ENCODE measurements around the gene STK11.
A peak's percentile ranks its signal among the peaks of the same experiment; 100 is the strongest.
"Not testable (repeated sequence)": the region's sequence is repeated elsewhere in the genome, so short reads cannot be mapped to it uniquely, and the experiment has no call there.

The STK11 gene

DNA sequence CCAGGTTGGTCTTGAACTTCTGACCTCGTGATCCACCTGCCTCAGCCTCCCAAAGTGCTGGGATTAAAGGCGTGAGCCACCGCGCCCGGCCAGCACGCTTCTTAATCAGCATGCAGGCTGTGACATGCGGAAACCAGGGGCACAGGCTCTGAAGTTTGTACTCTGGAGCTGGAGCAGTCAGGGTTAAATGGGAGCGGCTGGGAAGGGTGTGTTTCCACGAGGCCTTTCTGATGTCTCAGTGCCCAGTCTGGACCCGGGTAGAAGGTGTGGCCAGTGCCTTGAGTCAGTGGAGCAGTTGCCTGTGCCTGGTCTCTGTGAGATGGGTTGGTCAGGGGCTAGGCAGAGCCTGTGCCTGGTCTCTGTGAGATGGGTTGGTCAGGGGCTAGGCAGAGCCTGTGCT, 3.3 kb downstream of the STK11 start:
- not testable (repeated sequence) for DNase-seq (ENCODE audit: low read depth in 3 of 3)

- no peak for DNase-seq (ENCODE audit: low read depth in 3 of 3)
Observed at GRCh38 chr19:1210227-1210538, 4.6 kb downstream of the STK11 start.

- DNase-seq (ENCODE audit: low read depth in 3 of 3) = no peak
Observed at GRCh38 chr19:1211494-1212234, 6.1 kb downstream of the STK11 start.

DNA sequence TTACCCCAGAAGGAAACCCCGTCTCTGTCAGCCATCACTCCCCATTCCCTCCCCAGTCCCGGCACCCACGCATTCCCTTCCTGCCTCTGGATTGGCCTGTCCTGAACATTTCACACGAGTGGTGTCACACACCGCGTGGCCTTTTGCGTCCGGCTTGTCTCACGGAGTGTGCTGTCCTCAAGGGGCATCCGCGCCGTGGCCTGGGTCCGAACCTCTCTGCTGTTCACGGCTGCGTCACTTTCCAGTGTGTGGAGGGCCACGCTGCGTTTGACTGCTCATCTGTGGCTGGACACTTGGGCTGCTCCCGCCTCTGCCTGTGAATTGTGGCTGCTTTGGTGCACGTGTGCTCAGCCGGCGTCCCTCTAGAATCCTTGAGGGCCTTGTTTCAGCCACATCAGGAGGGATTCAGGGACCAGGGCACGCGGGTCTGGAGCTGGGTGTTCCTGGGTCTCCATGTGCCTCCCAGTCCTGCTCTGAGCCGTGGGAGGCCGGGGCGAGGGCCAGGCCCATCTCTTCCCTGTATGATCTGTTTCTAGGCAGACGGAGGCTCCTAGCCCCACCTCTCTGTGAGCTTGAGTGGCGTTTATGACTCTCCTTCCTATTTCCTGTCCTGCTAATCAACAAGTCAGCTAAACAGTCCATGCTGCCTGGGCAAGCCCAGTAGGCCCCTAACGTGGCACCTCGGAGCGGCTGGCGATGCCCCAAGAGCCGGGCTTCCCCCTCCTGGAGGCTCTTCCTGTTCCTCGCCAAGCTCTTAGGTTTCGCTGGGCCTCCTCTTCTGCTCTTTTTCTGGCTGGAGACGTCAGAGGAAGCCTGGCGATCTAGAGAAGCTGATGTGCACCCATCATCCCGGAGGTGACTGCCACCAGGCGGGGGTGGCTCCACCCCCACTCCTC, 8.1 kb downstream of the STK11 start:
- peak in 1 of 3 experiments; percentile 50 for DNase-seq (ENCODE audit: low read depth in 3 of 3)

DNA sequence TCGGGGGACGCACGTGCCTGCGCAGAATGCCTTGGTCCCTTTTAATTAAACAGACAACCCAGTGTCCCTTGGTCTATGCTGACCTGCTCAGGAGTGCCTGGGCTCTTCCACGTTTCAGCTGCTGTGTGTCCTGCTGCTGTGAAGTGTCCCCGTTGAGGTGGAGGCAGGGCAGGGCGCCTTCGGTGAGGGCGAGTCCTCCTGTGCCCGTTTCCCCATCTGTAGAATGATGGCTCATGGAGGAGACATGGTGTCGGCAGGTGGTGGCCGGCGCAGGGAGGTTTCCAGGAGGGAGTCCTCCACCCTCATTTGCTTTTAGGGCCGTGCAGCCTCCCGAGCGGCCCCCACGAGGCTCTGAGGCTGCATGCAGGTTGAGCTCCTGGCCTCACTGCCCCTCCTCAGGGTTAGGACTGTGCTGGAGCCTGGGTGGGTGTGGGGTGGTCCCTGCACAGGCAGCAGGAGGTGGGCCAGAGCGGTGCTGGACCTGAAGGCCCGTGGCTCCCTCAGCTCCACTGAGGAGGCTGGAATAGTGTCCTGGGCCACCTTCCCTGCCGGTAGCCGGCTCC, 8.8 kb downstream of the STK11 start:
- no peak for DNase-seq (ENCODE audit: low read depth in 3 of 3)

GRCh38 chr19:1214862-1215731, 9.5 kb downstream of the STK11 start:
- no peak for DNase-seq (ENCODE audit: low read depth in 3 of 3)

DNA sequence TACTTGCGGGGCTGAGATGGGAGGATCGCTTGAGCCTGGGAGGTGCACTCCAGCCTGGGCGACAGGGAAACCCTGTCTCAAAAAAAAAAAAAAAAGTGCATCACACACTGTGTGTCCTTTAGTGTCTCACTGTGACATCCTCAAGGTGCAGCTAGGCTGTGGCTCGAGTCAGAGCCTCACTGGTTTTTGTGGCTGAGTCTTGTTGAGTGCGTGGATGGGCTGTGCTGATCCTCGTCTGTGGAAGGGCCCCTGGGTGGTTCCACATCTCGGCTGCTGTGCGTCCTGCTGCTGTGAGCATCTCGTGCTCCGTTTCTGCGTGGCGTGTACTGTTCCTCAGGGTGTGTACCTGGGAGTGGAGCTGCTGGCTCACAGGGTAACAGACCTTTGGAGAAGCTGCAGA, 11.2 kb downstream of the STK11 start:
- DNase-seq (ENCODE audit: low read depth in 3 of 3) = no peak

DNA sequence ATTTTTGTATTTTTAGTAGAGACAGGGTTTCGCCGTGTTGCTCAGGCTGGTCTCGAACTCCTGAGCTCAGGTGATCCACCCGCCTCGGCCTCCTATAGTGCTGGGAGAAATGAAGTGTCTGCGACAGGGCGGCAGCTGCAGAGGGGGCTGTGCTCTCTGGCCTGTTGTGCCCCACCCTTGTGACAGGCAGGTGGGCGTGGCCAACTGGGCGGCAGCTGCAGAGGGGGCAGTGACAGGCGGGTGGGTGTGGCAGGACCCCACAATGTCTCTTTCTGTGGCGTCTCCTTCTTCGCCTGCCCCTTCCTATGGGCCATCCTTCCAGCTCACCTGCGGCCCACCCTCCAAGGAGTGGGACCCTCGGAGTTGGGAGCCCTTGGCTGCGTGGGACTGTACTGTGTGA, 11.8 kb downstream of the STK11 start:
- no peak for DNase-seq (ENCODE audit: low read depth in 3 of 3)

DNA sequence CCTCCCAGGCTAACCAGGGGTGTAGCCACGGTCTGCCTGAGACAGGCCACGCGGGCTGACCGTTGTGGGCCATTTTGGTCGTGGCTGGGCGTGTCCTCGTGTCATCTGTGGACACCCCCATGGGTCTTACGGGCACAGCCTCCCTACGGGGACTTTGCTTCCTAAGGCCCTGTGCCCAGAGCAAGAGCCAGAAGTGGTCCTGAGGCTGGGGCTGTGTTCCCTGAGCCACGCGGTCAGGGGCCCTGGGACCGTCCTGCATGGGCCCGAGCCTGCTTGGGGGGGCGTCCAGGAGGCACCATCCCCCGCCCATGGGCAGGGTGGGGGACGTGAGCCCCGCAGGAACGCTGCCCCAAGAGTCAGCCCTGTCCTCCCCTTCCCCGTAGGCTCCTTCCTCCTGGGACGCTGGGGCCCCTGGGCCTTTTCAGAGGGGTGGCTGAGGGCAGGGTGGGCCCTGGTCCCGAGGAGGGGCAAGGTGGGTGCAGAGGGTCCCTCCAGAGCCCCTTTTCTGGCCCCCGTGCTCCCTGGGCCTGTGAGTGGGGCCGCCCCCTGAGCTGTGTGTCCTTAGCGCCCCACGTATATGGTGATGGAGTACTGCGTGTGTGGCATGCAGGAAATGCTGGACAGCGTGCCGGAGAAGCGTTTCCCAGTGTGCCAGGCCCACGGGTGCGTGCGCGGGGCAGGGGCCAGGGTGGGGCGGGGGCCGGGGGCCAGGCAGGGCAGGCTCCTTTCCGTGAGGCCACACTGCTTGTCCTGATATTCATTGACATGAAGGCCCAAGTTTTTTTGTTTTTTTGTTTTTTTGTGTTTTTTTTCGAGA, 13.4 kb downstream of the STK11 start:
- no peak for DNase-seq (ENCODE audit: low read depth in 3 of 3)

GRCh38 chr19:1219786-1220476, 14.4 kb downstream of the STK11 start:
- no peak for DNase-seq (ENCODE audit: low read depth in 3 of 3)

DNA sequence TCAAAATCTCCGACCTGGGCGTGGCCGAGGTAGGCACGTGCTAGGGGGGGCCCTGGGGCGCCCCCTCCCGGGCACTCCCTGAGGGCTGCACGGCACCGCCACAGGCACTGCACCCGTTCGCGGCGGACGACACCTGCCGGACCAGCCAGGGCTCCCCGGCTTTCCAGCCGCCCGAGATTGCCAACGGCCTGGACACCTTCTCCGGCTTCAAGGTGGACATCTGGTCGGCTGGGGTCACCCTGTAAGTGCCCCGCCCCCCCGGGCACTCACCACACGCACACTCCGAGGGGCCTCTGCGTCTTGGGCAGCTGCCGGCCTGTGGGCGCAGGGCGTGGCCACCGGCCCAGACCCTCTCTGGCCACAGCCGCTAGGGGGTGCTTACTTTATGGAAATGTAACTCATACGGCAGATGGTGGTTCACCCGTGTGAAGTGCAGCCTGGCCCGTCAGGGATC, 14.9 kb downstream of the STK11 start:
- DNase-seq (ENCODE audit: low read depth in 3 of 3) = no peak

DNA sequence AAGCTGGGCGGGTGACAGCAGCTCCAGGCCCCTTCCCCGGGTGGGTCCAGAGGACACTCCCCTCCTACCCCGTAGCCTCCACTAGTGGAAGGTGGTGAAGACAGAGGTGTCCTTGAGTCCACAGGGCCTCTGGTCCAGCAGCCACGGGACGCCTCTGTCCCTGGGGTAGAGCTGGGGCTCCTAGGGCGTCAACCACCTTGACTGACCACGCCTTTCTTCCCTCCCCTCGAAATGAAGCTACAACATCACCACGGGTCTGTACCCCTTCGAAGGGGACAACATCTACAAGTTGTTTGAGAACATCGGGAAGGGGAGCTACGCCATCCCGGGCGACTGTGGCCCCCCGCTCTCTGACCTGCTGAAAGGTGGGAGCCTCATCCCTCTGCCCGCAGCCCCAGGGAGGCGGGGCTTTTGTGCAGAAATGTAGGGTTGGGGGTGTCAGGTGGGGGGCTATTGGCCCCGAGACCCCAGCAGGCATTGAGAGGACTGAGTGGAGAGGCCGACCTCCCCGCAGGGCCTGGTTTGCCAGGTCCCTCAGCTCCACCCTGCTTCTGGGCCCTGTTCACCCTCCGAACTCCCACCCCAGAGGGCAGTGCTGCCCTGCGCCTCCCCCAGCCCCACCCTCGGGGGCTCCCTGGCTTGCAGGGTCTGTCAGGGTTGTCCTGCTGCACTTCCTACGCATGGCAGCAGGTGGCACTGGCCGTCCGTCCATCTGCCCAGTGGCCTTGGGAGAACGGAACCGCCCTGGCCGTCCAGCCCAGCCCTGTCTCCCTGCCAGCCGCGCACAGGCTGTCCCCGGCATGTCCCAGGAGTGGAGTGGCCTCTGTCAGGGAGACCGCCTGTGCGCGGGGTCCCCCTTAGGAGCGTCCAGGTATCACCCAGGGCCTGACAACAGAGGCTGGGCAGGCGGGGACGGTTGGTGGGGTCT, 15.7 kb downstream of the STK11 start:
- DNase-seq (ENCODE audit: low read depth in 3 of 3) = no peak

DNA sequence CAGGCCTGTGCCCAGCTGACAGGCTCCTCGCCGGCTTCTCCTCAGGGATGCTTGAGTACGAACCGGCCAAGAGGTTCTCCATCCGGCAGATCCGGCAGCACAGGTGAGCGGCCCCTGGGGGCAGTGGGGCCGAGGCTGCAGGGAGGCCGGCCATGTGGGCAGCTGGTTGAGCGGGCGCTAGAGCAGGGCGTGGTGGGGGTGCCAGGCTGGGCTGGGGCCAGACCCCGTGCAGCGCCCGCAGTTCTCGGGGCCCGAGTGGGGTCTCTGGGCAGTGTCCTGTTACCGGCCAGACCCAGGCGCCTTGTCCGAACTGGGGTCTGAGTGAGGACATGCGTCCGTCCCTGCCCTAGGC, 16.3 kb downstream of the STK11 start:
- DNase-seq (ENCODE audit: low read depth in 3 of 3) = no peak

GRCh38 chr19:1222394-1222793, 16.8 kb downstream of the STK11 start:
- DNase-seq (ENCODE audit: low read depth in 3 of 3) = no peak

GRCh38 chr19:1223018-1223855, 17.7 kb downstream of the STK11 start:
- DNase-seq (ENCODE audit: low read depth in 3 of 3) = no peak

GRCh38 chr19:1224047-1224825, 18.7 kb downstream of the STK11 start:
- no peak for DNase-seq (ENCODE audit: low read depth in 3 of 3)

DNA sequence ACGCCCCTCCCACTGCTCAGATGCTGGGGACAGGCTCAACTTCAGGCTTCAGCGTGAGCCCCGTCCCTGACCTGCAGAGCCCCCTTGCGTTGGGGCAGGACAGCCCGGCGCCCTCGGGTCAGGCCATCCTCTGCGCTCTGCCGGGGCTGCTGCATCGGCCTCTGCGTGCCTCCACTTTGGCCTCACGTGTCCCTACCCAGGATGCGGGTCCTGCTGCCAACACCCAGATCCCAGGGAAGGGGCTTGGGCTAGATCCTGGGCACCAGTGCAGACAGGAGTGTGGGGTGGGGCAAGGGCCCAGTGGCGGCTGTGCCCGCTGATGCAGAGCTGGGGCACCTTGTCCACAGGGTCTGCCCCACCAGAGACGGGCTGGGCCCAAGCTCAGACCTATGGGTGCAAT, 19.3 kb downstream of the STK11 start:
- no peak for DNase-seq (ENCODE audit: low read depth in 3 of 3)
